ENCODE results near the gene TRIM27.

The TRIM27 gene

DNA sequence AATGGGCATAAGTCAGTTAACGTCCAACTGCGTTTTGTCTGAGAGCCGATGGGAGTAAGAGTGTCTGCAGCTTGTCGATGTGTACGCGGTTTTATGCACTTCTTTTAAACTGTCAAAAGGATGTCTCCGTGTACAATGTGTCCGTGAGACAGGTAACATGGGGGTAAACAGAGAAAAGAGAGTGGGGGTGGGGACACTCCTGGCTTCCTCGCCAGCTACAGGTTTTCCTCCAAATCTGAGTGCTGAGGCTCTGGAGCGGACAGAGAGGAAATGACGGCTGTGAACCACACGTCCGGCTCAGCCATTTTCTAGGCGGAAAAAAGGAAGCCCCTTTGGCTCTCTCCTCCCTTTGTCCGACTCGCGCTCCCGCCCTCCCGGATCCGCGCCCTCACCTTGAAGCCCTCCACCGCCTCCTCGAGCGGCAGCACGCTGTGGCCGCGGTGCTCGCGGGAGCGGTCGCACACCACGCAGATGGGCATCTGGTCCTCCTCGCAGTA lies 916 bp downstream of the TRIM27 start:
- DNase-seq (ENCODE audit: low read depth in 1 of 2, low spot score in 1 of 2) = peak in 1 of 2 experiments; percentile 66
- TF ChIP-seq GABPA (IDR thresholded peaks at IDR 0.05; ENCODE audit: low read depth) = 0 out of 2 replicates have a peak, but pooled peaks have one; percentile 16
- TF ChIP-seq POLR2AphosphoS5 (IDR thresholded peaks at IDR 0.05; ENCODE audit: low read depth) = peak; percentile 72
- TF ChIP-seq SPI1 (IDR thresholded peaks at IDR 0.05; ENCODE audit: borderline replicate concordance, low read depth) = peak; percentile 78; the same call in 1 of the 2 replicates
- TF ChIP-seq, protein P1, sequence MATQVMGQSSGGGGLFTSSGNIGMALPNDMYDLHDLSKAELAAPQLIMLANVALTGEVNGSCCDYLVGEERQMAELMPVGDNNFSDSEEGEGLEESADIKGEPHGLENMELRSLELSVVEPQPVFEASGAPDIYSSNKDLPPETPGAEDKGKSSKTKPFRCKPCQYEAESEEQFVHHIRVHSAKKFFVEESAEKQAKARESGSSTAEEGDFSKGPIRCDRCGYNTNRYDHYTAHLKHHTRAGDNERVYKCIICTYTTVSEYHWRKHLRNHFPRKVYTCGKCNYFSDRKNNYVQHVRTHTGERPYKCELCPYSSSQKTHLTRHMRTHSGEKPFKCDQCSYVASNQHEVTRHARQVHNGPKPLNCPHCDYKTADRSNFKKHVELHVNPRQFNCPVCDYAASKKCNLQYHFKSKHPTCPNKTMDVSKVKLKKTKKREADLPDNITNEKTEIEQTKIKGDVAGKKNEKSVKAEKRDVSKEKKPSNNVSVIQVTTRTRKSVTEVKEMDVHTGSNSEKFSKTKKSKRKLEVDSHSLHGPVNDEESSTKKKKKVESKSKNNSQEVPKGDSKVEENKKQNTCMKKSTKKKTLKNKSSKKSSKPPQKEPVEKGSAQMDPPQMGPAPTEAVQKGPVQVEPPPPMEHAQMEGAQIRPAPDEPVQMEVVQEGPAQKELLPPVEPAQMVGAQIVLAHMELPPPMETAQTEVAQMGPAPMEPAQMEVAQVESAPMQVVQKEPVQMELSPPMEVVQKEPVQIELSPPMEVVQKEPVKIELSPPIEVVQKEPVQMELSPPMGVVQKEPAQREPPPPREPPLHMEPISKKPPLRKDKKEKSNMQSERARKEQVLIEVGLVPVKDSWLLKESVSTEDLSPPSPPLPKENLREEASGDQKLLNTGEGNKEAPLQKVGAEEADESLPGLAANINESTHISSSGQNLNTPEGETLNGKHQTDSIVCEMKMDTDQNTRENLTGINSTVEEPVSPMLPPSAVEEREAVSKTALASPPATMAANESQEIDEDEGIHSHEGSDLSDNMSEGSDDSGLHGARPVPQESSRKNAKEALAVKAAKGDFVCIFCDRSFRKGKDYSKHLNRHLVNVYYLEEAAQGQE (IDR thresholded peaks at IDR 0.05; ENCODE audit: insufficient replicate concordance, low read depth) = no peak
- Histone ChIP-seq H3K27me3 (ENCODE audit: insufficient read depth, poor library complexity, severe bottlenecking) (no peaks in the 10 kb centered on the region), H3K4me3 (replicated peaks; ENCODE audit: insufficient read depth, low read length) (peak overlapping the region; percentile 82), H3K27ac (replicated peaks) (peak overlapping the region; percentile 98)

DNA sequence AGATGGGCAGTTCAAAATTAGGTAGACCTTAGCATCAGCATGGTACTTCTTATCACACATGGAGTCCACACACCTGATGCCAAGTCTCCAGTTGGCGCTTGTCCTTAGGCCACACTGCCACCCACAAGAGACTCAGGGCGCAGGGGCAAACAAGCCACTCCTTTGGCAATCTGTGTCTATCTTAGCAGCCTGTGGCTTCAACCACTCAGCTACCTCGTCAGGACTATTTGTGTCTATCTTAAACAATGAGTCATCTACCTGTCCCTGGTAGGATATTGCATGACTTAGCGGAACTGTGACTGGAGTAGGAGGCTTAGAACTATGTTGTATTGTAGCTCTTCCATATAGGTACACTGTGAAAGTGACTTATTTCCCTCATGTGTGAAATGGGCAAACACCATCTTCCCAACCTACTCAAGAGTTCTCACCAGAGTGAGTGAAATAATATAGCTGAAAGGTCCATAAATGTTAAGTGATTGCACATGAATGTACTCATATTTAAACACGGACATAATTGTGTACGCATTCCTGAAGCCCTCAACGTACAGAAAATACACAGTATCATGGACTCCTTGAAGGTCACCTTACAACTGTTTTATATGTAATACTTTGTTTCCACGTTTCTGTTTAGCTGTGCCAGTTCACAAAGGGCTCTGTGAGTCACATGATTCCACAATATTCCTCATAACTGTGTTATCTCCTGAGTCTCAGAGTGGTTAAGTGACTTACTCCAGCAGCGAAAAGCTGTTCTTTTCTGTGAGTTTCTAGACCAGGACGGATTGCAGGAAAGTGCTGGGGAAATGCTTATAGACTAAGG lies 1.6 kb downstream of the TRIM27 start:
- Histone ChIP-seq H3K27ac (replicated peaks) (peak overlapping the region; percentile 98), H3K4me3 (replicated peaks; ENCODE audit: insufficient read depth, low read length) (peak overlapping the region; percentile 82), H3K27me3 (ENCODE audit: insufficient read depth, poor library complexity, severe bottlenecking) (no peaks in the 10 kb centered on the region)
- peak; percentile 42 to 63 for DNase-seq (ENCODE audit: low read depth in 1 of 2, low spot score in 1 of 2)
- TF ChIP-seq, protein P2, sequence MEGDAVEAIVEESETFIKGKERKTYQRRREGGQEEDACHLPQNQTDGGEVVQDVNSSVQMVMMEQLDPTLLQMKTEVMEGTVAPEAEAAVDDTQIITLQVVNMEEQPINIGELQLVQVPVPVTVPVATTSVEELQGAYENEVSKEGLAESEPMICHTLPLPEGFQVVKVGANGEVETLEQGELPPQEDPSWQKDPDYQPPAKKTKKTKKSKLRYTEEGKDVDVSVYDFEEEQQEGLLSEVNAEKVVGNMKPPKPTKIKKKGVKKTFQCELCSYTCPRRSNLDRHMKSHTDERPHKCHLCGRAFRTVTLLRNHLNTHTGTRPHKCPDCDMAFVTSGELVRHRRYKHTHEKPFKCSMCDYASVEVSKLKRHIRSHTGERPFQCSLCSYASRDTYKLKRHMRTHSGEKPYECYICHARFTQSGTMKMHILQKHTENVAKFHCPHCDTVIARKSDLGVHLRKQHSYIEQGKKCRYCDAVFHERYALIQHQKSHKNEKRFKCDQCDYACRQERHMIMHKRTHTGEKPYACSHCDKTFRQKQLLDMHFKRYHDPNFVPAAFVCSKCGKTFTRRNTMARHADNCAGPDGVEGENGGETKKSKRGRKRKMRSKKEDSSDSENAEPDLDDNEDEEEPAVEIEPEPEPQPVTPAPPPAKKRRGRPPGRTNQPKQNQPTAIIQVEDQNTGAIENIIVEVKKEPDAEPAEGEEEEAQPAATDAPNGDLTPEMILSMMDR (IDR thresholded peaks at IDR 0.05; ENCODE audit: insufficient read depth, low read length) = no peak
- TF ChIP-seq SPI1 (IDR thresholded peaks at IDR 0.05; ENCODE audit: borderline replicate concordance, low read depth) (no peak), POLR2AphosphoS5 (IDR thresholded peaks at IDR 0.05; ENCODE audit: low read depth) (peak; percentile 35; the same call in 1 of the 2 replicates), GABPA (IDR thresholded peaks at IDR 0.05; ENCODE audit: low read depth) (no peak)

DNA sequence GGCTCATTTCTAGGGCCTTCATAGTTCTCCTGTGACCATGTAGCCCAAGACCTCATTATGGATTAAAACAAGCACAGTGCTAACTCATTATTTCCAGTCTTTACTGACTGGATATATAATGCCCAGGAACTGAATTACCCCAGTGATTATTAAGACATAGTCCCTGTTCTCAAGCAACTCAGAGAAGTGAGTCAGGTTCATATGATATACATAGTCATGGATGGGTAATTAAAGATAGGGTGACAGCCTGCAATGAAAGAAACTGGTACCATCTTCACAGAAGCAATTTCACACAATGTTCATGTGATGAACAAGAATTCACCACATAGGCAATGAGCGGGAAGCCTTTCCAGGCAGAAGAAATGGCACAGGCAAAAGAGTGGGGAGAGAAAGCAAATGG lies 3.5 kb downstream of the TRIM27 start:
- Histone ChIP-seq H3K27ac (replicated peaks) (no peak overlapping the region), H3K4me3 (replicated peaks; ENCODE audit: insufficient read depth, low read length) (no peak overlapping the region), H3K27me3 (ENCODE audit: insufficient read depth, poor library complexity, severe bottlenecking) (no peaks in the 10 kb centered on the region)
- DNase-seq (ENCODE audit: low read depth in 1 of 2, low spot score in 1 of 2) = no peak
- TF ChIP-seq POLR2AphosphoS5 (IDR thresholded peaks at IDR 0.05; ENCODE audit: low read depth) (no peak), SPI1 (IDR thresholded peaks at IDR 0.05; ENCODE audit: borderline replicate concordance, low read depth) (no peak), GABPA (IDR thresholded peaks at IDR 0.05; ENCODE audit: low read depth) (no peak)
- TF ChIP-seq, protein P1 (IDR thresholded peaks at IDR 0.05; ENCODE audit: insufficient replicate concordance, low read depth) = no peak
- TF ChIP-seq, protein P2 (IDR thresholded peaks at IDR 0.05; ENCODE audit: insufficient read depth, low read length) = no peak

DNA sequence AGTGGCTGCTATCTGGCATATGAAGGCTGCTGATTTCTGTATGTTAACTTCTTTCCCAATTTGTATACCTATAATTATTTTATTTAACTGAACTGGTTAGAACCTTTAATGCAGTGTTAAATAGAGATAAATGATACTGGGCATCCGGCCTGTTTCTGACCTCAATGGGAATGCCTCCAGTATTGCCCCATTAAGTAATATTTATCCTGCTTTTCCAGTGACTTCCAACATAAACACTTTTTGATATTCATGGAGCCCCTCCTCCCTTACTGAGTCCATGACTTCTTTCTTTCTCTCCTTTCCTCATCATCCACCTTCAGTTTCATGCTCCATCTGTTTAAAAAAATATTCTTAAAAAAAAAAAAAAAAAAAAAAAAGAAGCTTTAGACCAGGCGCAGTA lies 8.8 kb downstream of the TRIM27 start:
- no peak for DNase-seq (ENCODE audit: low read depth in 1 of 2, low spot score in 1 of 2)
- H3K27me3 ChIP-seq (ENCODE audit: insufficient read depth, poor library complexity, severe bottlenecking) = no peaks in the 10 kb centered on the region

More for the DNA sequence above, 8.8 kb downstream of the TRIM27 start:
- H3K4me3 ChIP-seq (replicated peaks; ENCODE audit: insufficient read depth, low read length) = no peak overlapping the region
- TF ChIP-seq, protein P1 (IDR thresholded peaks at IDR 0.05; ENCODE audit: insufficient replicate concordance, low read depth) = no peak
- no peak for TF ChIP-seq POLR2AphosphoS5 (IDR thresholded peaks at IDR 0.05; ENCODE audit: low read depth)
- no peak for TF ChIP-seq SPI1 (IDR thresholded peaks at IDR 0.05; ENCODE audit: borderline replicate concordance, low read depth)
- TF ChIP-seq, protein P2 (IDR thresholded peaks at IDR 0.05; ENCODE audit: insufficient read depth, low read length) = no peak
- TF ChIP-seq GABPA (IDR thresholded peaks at IDR 0.05; ENCODE audit: low read depth) = no peak
- H3K27ac ChIP-seq (replicated peaks) = no peak overlapping the region
